ENCODE data around the gene NAT14.
A peak's percentile ranks its signal among the peaks of the same experiment; 100 is the strongest.

GRCh38 chr19:55461259-55461973 is 23.6 kb upstream of the NAT14 start, which contains the start of gene ISOC2:
- TF ChIP-seq CTCF (IDR thresholded peaks at IDR 0.05) (no peak), SIN3A (IDR thresholded peaks at IDR 0.05; ENCODE audit: borderline replicate concordance, insufficient read depth, low read depth, low read length) (peak; percentile 61; the same call in 1 of the 2 replicates), POLR2AphosphoS5 (IDR thresholded peaks at IDR 0.05; ENCODE audit: low read depth, low read length) (peak; percentile 85)

Data from Panc1 (cell line).